ENCODE data around the gene ATM.
"Not testable (repeated sequence)": the region's sequence is repeated elsewhere in the genome, so short reads cannot be mapped to it uniquely, and the experiment has no call there.

Gene ATM

GRCh38 chr11:108388576-108388975 is 165.7 kb downstream of the ATM start:
- no peak for DNase-seq

GRCh38 chr11:108392353-108392752 is 169.5 kb downstream of the ATM start:
- no peak for DNase-seq

GRCh38 chr11:108393046-108393445 is 170.2 kb downstream of the ATM start:
- no peak for DNase-seq

GRCh38 chr11:108394744-108395284 is 171.9 kb downstream of the ATM start:
- DNase-seq, result no peak

GRCh38 chr11:108396672-108397071 is 173.8 kb downstream of the ATM start:
- not testable (repeated sequence) for DNase-seq

GRCh38 chr11:108398439-108398838 is 175.6 kb downstream of the ATM start:
- no peak for DNase-seq

GRCh38 chr11:108402241-108402640 is 179.4 kb downstream of the ATM start:
- DNase-seq, result no peak

GRCh38 chr11:108403052-108403451 is 180.2 kb downstream of the ATM start:
- DNase-seq, result no peak

- DNase-seq, result no peak
Observed at GRCh38 chr11:108405706-108406105, 182.8 kb downstream of the ATM start.

GRCh38 chr11:108414958-108415357 is 192.1 kb downstream of the ATM start:
- DNase-seq, result no peak

GRCh38 chr11:108417551-108417950 is 194.7 kb downstream of the ATM start:
- DNase-seq, result peak; percentile 20
